ENCODE results near the gene PATJ. TPM values are rescaled to one million over a fixed set of nuclear protein-coding genes. Genes with fewer than 3 reads are reported as not detected.

Gene PATJ
- total RNA-seq, 1 experiment from 2014 or later: 57.9 TPM

- Mint-ChIP-seq H3K4me3 (no peak overlapping the region), H3K4me1 (no peaks in the 10 kb centered on the region), H3K27me3 (ENCODE audit: low read depth) (no peaks in the 10 kb centered on the region), H3K9me3 (peaks cover 23% of the 10 kb centered on the region), H3K36me3 (peaks cover 28% of the 10 kb centered on the region), H3K27ac (no peak overlapping the region)
- ChIA-PET CTCF (no interaction called here), POLR2A (no interaction called here)
- DNase-seq (ENCODE audit: low spot score) (no peak), ATAC-seq (no peak)
- TF ChIP-seq MLX (CRISPR knock-in tag; IDR thresholded peaks at IDR 0.05) (no peak), FOXJ3 (CRISPR knock-in tag; IDR thresholded peaks at IDR 0.05; ENCODE audit: borderline replicate concordance) (no peak), ZNF121 (CRISPR knock-in tag; IDR thresholded peaks at IDR 0.05) (no peak), ATF2 (CRISPR knock-in tag; IDR thresholded peaks at IDR 0.05; ENCODE audit: borderline replicate concordance, low read depth) (no peak), ESRRA (CRISPR knock-in tag; IDR thresholded peaks at IDR 0.05; ENCODE audit: borderline replicate concordance) (no peak), ZBTB21 (CRISPR knock-in tag; IDR thresholded peaks at IDR 0.05; ENCODE audit: borderline replicate concordance) (no peak), FOXK1 (CRISPR knock-in tag; IDR thresholded peaks at IDR 0.05) (no peak), IRF2 (CRISPR knock-in tag; IDR thresholded peaks at IDR 0.05; ENCODE audit: borderline replicate concordance, low read depth) (no peak), ZNF263 (CRISPR knock-in tag; IDR thresholded peaks at IDR 0.05; ENCODE audit: low read depth) (no peak), HMGXB4 (CRISPR knock-in tag; IDR thresholded peaks at IDR 0.05) (no peak), IRF1 (CRISPR knock-in tag; IDR thresholded peaks at IDR 0.05) (no peak)
Measured at GRCh38 chr1:62097464-62097863, 355.2 kb downstream of the PATJ start.

- ChIA-PET POLR2A (no interaction called here), CTCF (interaction anchor here (1.1 kb wide), 1 partner anchor 18 kb away, joined by 3 read pairs; no protein-coding TSS in a partner anchor)
- Mint-ChIP-seq H3K36me3 (peaks cover 28% of the 10 kb centered on the region), H3K4me3 (no peak overlapping the region), H3K27ac (no peak overlapping the region), H3K9me3 (peaks cover 23% of the 10 kb centered on the region), H3K27me3 (ENCODE audit: low read depth) (no peaks in the 10 kb centered on the region), H3K4me1 (peaks cover 17% of the 10 kb centered on the region)
- ATAC-seq: no peak
- no peak for DNase-seq (ENCODE audit: low spot score)
- TF ChIP-seq ZNF425 (CRISPR knock-in tag; conservative IDR thresholded peaks at IDR 0.05) (no peak), CBFB (CRISPR knock-in tag; IDR thresholded peaks at IDR 0.05; ENCODE audit: low read depth) (no peak), ESRRA (CRISPR knock-in tag; IDR thresholded peaks at IDR 0.05; ENCODE audit: borderline replicate concordance) (no peak), FOXP4 (CRISPR knock-in tag; IDR thresholded peaks at IDR 0.05) (no peak), FOXJ3 (CRISPR knock-in tag; IDR thresholded peaks at IDR 0.05; ENCODE audit: borderline replicate concordance) (no peak), AFF4 (CRISPR knock-in tag; IDR thresholded peaks at IDR 0.05; ENCODE audit: borderline replicate concordance) (no peak), NFATC4 (CRISPR knock-in tag; IDR thresholded peaks at IDR 0.05) (no peak), IRF1 (CRISPR knock-in tag; IDR thresholded peaks at IDR 0.05) (no peak), GRHL2 (CRISPR knock-in tag; IDR thresholded peaks at IDR 0.05; ENCODE audit: insufficient replicate concordance, severe bottlenecking) (no peak), IRF2 (CRISPR knock-in tag; IDR thresholded peaks at IDR 0.05; ENCODE audit: borderline replicate concordance, low read depth) (no peak), ZNF232 (CRISPR knock-in tag; IDR thresholded peaks at IDR 0.05) (no peak), FOXP1 (CRISPR knock-in tag; IDR thresholded peaks at IDR 0.05; ENCODE audit: borderline replicate concordance) (no peak), HMGA2 (CRISPR knock-in tag; IDR thresholded peaks at IDR 0.05) (no peak), JUN (CRISPR knock-in tag; IDR thresholded peaks at IDR 0.05) (no peak), FOXK1 (CRISPR knock-in tag; IDR thresholded peaks at IDR 0.05) (no peak)
Measured at GRCh38 chr1:62100442-62100841, 358.2 kb downstream of the PATJ start.

Measured in WTC11 (cell line).